Calu3 (cell line): ENCODE measurements around the gene PTPRN2. TPM values are rescaled to one million over a fixed set of nuclear protein-coding genes. Genes with fewer than 3 reads are reported as not detected.

Experiments used
- BruUV-seq: library from RNA; stranded (reverse); fragments of 400-500 nt; replicated peaks from 2 replicates; lab custom pipeline; 2021; lab: Mats Ljungman, UMichigan
- CTCF ChIA-PET: fragments of 300-600 bp; sonication (Branson Sonifier 250); formaldehyde crosslinking; loops from one replicate; lab custom pipeline; 2022; ENCODE audit warnings: antibody characterized with exemption; lab: Charles Lee
- DNase-seq: peaks from one replicate; pipeline ENCODE4 v3.0.0; 2022
- H3K27ac Mint-ChIP-seq: one replicate; pipeline ENCODE4 v1.8.0; 2022; ENCODE audit warnings: mixed read lengths; ENCODE audit not compliant: unreplicated experiment
- H3K27me3 Mint-ChIP-seq: one replicate; pipeline ENCODE4 v1.8.0; 2022; ENCODE audit warnings: mixed read lengths; ENCODE audit not compliant: unreplicated experiment
- H3K36me3 Mint-ChIP-seq: one replicate; pipeline ENCODE4 v1.8.0; 2022; ENCODE audit warnings: mild to moderate bottlenecking, moderate library complexity, mixed read lengths; ENCODE audit not compliant: insufficient read depth, unreplicated experiment
- H3K4me1 Mint-ChIP-seq: one replicate; pipeline ENCODE4 v1.8.0; 2022; ENCODE audit warnings: mild to moderate bottlenecking, low read depth, mixed read lengths; ENCODE audit not compliant: unreplicated experiment
- H3K4me3 Mint-ChIP-seq: one replicate; pipeline ENCODE4 v1.8.0; 2022; ENCODE audit warnings: mild to moderate bottlenecking, low read depth, moderate library complexity, mixed read lengths; ENCODE audit not compliant: unreplicated experiment
- H3K9me3 Mint-ChIP-seq: one replicate; pipeline ENCODE4 v1.8.0; 2022; ENCODE audit warnings: low read depth, mixed read lengths; ENCODE audit not compliant: unreplicated experiment
- CTCF ChIP-seq: fragments of 200-600 bp; IDR thresholded peaks from one replicate; pipeline ENCODE4 v1.8.0; 2022; ENCODE audit warnings: antibody characterized with exemption; ENCODE audit not compliant: unreplicated experiment
- intact Hi-C: fragments of 100-400 bp; cut with micrococcal nuclease; formaldehyde crosslinking; loops from one replicate; pipeline ENCODE4 v1.10.0; 2022; ENCODE audit not compliant: unreplicated experiment
- total RNA-seq: library from RNA; stranded (reverse); gene quantifications from 2 replicates; pipeline ENCODE4 v1.2.3, GENCODE V29; 2022

Gene PTPRN2
- total RNA-seq, 1 experiment from 2014 or later, result 2.0 TPM

- Mint-ChIP-seq H3K27me3 (no peaks in the 10 kb centered on the region), H3K4me1 (no peaks in the 10 kb centered on the region), H3K36me3 (peaks cover 3% of the 10 kb centered on the region), H3K27ac (no peak overlapping the region), H3K4me3 (no peak overlapping the region), H3K9me3 (peaks cover 22% of the 10 kb centered on the region)
- no TSS peak for BruUV-seq
- intact Hi-C loops, result no loop called here
- no peak for DNase-seq
- no peak for TF ChIP-seq CTCF
- CTCF ChIA-PET, result no interaction called here
Observed at GRCh38 chr7:158097106-158097452, 490.5 kb downstream of the PTPRN2 start.

DNA sequence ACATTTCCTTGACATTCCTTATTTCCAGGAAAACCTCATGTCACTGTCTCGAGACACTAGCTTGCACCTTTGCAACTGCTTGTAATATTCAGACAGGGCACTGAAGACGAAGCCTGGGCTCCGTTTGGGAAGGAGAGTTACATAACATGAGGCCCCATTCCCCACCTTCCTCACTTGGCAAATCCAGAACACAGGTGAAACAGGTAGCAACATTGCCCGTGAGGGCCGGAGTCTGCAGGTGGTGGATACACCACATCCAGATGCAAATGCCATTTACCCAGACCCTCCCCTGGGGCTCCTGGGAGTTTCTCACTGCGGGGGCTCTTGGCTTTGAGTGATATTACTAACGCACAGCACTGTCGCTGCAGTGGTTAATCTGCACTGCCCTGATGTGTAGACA is 491.0 kb downstream of the PTPRN2 start:
- no peak for DNase-seq
- peaks cover 22% of the 10 kb centered on the region for H3K9me3 Mint-ChIP-seq
- no peaks in the 10 kb centered on the region for H3K4me1 Mint-ChIP-seq
- CTCF ChIA-PET, result no interaction called here
- no peaks in the 10 kb centered on the region for H3K27me3 Mint-ChIP-seq
- TF ChIP-seq CTCF, result no peak
- no peak overlapping the region for H3K27ac Mint-ChIP-seq
- BruUV-seq, result no TSS peak
- H3K36me3 Mint-ChIP-seq, result peaks cover 3% of the 10 kb centered on the region
- H3K4me3 Mint-ChIP-seq, result no peak overlapping the region
- intact Hi-C loops, result no loop called here

DNA sequence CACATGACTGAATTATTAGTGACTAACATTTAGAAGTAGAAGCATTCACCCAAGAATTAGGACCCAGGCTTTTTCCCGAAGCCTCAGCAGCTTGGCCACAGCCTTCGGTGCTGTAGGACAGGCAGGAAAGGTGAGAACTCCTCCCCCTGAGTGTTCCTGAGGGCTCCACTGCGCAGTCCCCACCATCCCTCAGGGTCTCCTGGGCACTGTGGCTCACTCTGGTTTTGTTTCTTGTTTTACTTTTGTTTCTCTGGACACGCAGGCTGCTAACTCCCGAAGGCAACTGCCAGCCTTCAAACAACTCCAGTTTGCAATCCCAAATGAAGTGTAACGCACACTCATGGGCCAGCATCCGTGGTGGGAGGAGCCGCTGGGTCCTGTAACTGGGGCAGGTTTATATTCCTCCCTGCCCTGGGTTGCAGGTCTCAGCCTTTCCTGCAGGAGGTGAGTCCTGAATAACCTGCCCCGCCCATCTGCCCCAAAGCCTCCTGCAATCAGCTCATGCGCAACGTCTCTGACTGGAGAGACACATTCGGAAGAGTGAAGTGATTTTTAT is 492.9 kb downstream of the PTPRN2 start:
- intact Hi-C loops, result no loop called here
- BruUV-seq, result no TSS peak
- H3K36me3 Mint-ChIP-seq, result peaks cover 3% of the 10 kb centered on the region
- no peaks in the 10 kb centered on the region for H3K4me1 Mint-ChIP-seq
- H3K4me3 Mint-ChIP-seq, result no peak overlapping the region
- peaks cover 15% of the 10 kb centered on the region for H3K9me3 Mint-ChIP-seq
- no peak for DNase-seq
- CTCF ChIA-PET, result no interaction called here
- H3K27me3 Mint-ChIP-seq, result no peaks in the 10 kb centered on the region
- TF ChIP-seq CTCF, result no peak
- no peak overlapping the region for H3K27ac Mint-ChIP-seq

DNA sequence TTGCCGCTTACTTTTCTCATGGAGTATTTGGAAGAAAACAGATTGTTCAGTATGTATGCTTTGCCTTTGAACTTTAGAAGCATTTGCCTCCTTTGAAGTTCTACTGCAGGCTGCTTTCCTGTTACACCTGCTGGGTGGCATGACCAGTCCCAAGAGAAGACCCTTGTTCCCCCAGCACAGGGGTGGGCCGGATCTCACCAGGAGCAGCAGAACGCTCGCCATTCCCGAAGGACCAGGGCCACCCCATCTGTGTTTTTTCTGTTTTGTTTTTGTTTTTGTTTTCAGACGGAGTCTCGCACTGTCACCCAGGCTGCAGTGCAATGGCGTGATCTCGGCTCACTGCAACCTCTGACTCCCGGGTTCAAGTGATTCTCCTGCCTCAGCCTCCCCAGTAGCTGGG is 493.6 kb downstream of the PTPRN2 start:
- Mint-ChIP-seq H3K4me1 (no peaks in the 10 kb centered on the region), H3K27ac (no peak overlapping the region), H3K27me3 (no peaks in the 10 kb centered on the region), H3K9me3 (peaks cover 18% of the 10 kb centered on the region), H3K36me3 (peaks cover 3% of the 10 kb centered on the region), H3K4me3 (no peak overlapping the region)
- TF ChIP-seq CTCF, result no peak
- no peak for DNase-seq
- intact Hi-C loops, result no loop called here
- CTCF ChIA-PET, result no interaction called here
- BruUV-seq, result no TSS peak
